IMR-90 (cell line): Measurements from ENCODE around the gene NEDD4L. TPM values are rescaled to one million over a fixed set of nuclear protein-coding genes. Genes with fewer than 3 reads are reported as not detected.

Experiments
- ATAC-seq: fragments of 200-7000 bp; cut with Tn5 transposase; 2 replicates; pipeline ENCODE4 v1.9.1; 2020; ENCODE audit warnings: low read depth, mild to moderate bottlenecking, moderate library complexity
- BruUV-seq: library from RNA; stranded (reverse); fragments of 400-500 nt; replicated peaks from 2 replicates; lab custom pipeline; 2021; lab: Mats Ljungman, UMichigan
- CTCF ChIA-PET: fragments of 300-600 bp; formaldehyde crosslinking; extraction: SDS; loops from one replicate; lab custom pipeline; 2021; ENCODE audit warnings: antibody characterized with exemption; lab: Yijun Ruan, JAX
- POLR2A ChIA-PET: fragments of 300-600 bp; sonication (Branson Sonifier 250); formaldehyde crosslinking; loops from one replicate; lab custom pipeline; 2022; ENCODE audit warnings: antibody characterized with exemption; ENCODE audit not compliant: unreplicated experiment; lab: Charles Lee
- DNase-seq: peaks from one replicate; pipeline ENCODE4 v3.0.0; 2013
- H2AFZ ChIP-seq: replicated peaks from 2 replicates; pipeline ENCODE3; 2013; ENCODE audit warnings: low read length, mild to moderate bottlenecking; ENCODE audit not compliant: poor library complexity
- H2AK5ac ChIP-seq: 2 replicates; pipeline ENCODE4 v1.6.1; 2013; ENCODE audit warnings: low read depth, low read length, inconsistent platforms
- H2AK9ac ChIP-seq: replicated peaks from 2 replicates; pipeline ENCODE3; 2013; ENCODE audit warnings: mild to moderate bottlenecking, low read depth, low read length, moderate library complexity; ENCODE audit not compliant: poor library complexity
- H2BK120ac ChIP-seq: 2 replicates; pipeline ENCODE4 v1.6.1; 2013; ENCODE audit warnings: low read depth, low read length, inconsistent platforms
- H2BK15ac ChIP-seq: 3 replicates; pipeline ENCODE4 v1.6.1; 2013; ENCODE audit warnings: low read depth, low read length, inconsistent platforms
- H2BK20ac ChIP-seq: 2 replicates; pipeline ENCODE4 v1.6.1; 2013; ENCODE audit warnings: low read depth, mild to moderate bottlenecking, inconsistent platforms, low read length, moderate library complexity
- H2BK5ac ChIP-seq: 2 replicates; pipeline ENCODE4 v1.6.1; 2013; ENCODE audit warnings: mild to moderate bottlenecking, low read depth, low read length, inconsistent platforms; ENCODE audit not compliant: poor library complexity, severe bottlenecking
- H3K14ac ChIP-seq: replicated peaks from 2 replicates; pipeline ENCODE4 v1.6.1; 2013; ENCODE audit warnings: low read depth, low read length, inconsistent platforms
- H3K18ac ChIP-seq: 2 replicates; pipeline ENCODE4 v1.6.1; 2013; ENCODE audit warnings: low read depth, low read length, control low read depth
- H3K23ac ChIP-seq: 2 replicates; pipeline ENCODE4 v1.6.1; 2013; ENCODE audit warnings: low read depth, low read length, inconsistent platforms
- H3K27ac ChIP-seq: 2 replicates; pipeline ENCODE4 v1.5.1; 2013; ENCODE audit warnings: mild to moderate bottlenecking, control low read depth, low read length; ENCODE audit not compliant: insufficient read depth
- H3K27me3 ChIP-seq: 2 replicates; pipeline ENCODE4 v1.6.1; 2013; ENCODE audit warnings: low read length; ENCODE audit not compliant: control insufficient read depth, insufficient read depth
- H3K36me3 ChIP-seq: 2 replicates; pipeline ENCODE4 v1.6.1; 2013; ENCODE audit warnings: low read length, mixed read lengths; ENCODE audit not compliant: control insufficient read depth, insufficient read depth
- H3K4ac ChIP-seq: 2 replicates; pipeline ENCODE4 v1.6.1; 2013; ENCODE audit warnings: low read depth, low read length, inconsistent platforms
- H3K4me1 ChIP-seq: 2 replicates; pipeline ENCODE4 v1.6.1; 2013; ENCODE audit warnings: low read length, mixed read lengths; ENCODE audit not compliant: control insufficient read depth, insufficient read depth
- H3K4me2 ChIP-seq: 2 replicates; pipeline ENCODE4 v1.6.1; 2013; ENCODE audit warnings: low read depth, mild to moderate bottlenecking, control low read depth, low read length, moderate library complexity
- H3K4me3 ChIP-seq: 2 replicates; pipeline ENCODE4 v1.5.1; 2013; ENCODE audit warnings: low read depth, mild to moderate bottlenecking, control low read depth, low read length, moderate library complexity; ENCODE audit not compliant: insufficient read depth
- H3K56ac ChIP-seq: 2 replicates; pipeline ENCODE4 v1.6.1; 2013; ENCODE audit warnings: low read length, inconsistent platforms; ENCODE audit not compliant: insufficient read depth; ENCODE audit errors: extremely low read depth
- H3K79me1 ChIP-seq, 2 experiments: 2 replicates each; pipeline ENCODE4 v1.6.1; 2013; ENCODE audit warnings: low read length in 2 of 2, inconsistent platforms in 1 of 2, low read depth in 1 of 2
- H3K9ac ChIP-seq: 2 replicates; pipeline ENCODE4 v1.6.1; 2013; ENCODE audit warnings: low read depth, low read length, control low read depth
- H3K9me1 ChIP-seq: 2 replicates; pipeline ENCODE4 v1.6.1; 2013; ENCODE audit warnings: low read length, inconsistent platforms; ENCODE audit not compliant: insufficient read depth
- H3K9me3 ChIP-seq: 2 replicates; pipeline ENCODE4 v1.6.1; 2013; ENCODE audit warnings: low read length; ENCODE audit not compliant: control insufficient read depth, insufficient read depth
- H4K20me1 ChIP-seq: 2 replicates; pipeline ENCODE4 v1.6.1; 2013; ENCODE audit warnings: low read length, inconsistent platforms; ENCODE audit not compliant: insufficient read depth
- H4K5ac ChIP-seq: 2 replicates; pipeline ENCODE4 v1.6.1; 2013; ENCODE audit warnings: mild to moderate bottlenecking, low read depth, low read length, control low read depth
- H4K8ac ChIP-seq, 2 experiments: 2 replicates each; pipeline ENCODE4 v1.6.1; 2013; ENCODE audit warnings: low read depth in 2 of 2, low read length in 2 of 2, control low read depth in 1 of 2, inconsistent platforms in 1 of 2
- H4K91ac ChIP-seq: 2 replicates; pipeline ENCODE4 v1.6.1; 2013; ENCODE audit warnings: low read depth, low read length, inconsistent platforms; ENCODE audit not compliant: insufficient read depth
- CEBPB ChIP-seq: IDR thresholded peaks from 2 replicates; pipeline ENCODE4 v1.6.1; 2012; ENCODE audit warnings: low read depth, low read length, improper control_type of control experiment
- CTCF ChIP-seq: conservative IDR thresholded peaks from 2 replicates; pipeline ENCODE4 v1.5.1; 2012; ENCODE audit warnings: mild to moderate bottlenecking, low read depth, low read length, improper control_type of control experiment
- RAD21 ChIP-seq: IDR thresholded peaks from 2 replicates; pipeline ENCODE4 v1.6.1; 2012; ENCODE audit warnings: low read length, improper control_type of control experiment
- SMC3 ChIP-seq: fragments of 150-350 bp; IDR thresholded peaks from 2 replicates; pipeline ENCODE4 v1.6.1; 2016; ENCODE audit warnings: low read depth, mild to moderate bottlenecking, antibody characterized with exemption, low read length, moderate library complexity
- WGBS, 2 experiments: methylation state at CpG; one replicate each; pipeline versions ENCODE4 v1.1.5 to v1.1.7; 2013; ENCODE audit warnings: missing lambda C conversion rate in 2 of 2; ENCODE audit not compliant: insufficient read length in 1 of 2; ENCODE audit errors: extremely low coverage in 2 of 2; 5-methylcytosine and 5-hydroxymethylcytosine counted together
- dilution Hi-C: fragments of 300-500 bp; cut with HindIII; formaldehyde crosslinking; loops from one replicate; pipeline ENCODE4 v1.14.3; 2018; ENCODE audit warnings: low sequenced_read_pairs; ENCODE audit not compliant: unreplicated experiment
- in situ Hi-C: fragments of 300-500 bp; cut with MboI; formaldehyde crosslinking; loops from 3 replicates; pipeline ENCODE4 v1.14.3; 2019; ENCODE audit warnings: low sequenced_read_pairs, inconsistent platforms, mixed read lengths
- intact Hi-C: fragments of 100-400 bp; cut with micrococcal nuclease; formaldehyde crosslinking; loops from 2 replicates; pipeline ENCODE4 v1.10.0; 2022
- polyA plus RNA-seq, 3 experiments: library from polyadenylated mRNA; depleted of rRNA; stranded (reverse); fragments of >200 nt; gene quantifications; 2 replicates each; pipeline ENCODE4 v1.2.3, GENCODE V29; 2012; ENCODE audit warnings: low replicate concordance in 1 of 3
- total RNA-seq: library from RNA; depleted of rRNA; stranded (reverse); fragments of >200 nt; gene quantifications from 2 replicates; pipeline ENCODE4 v1.2.3, GENCODE V29; 2012

Gene NEDD4L
- total and polyA plus RNA-seq, 2 of the 4 experiments (the other 2 are of a cell fraction), result 10.0 to 10.9 TPM

DNA sequence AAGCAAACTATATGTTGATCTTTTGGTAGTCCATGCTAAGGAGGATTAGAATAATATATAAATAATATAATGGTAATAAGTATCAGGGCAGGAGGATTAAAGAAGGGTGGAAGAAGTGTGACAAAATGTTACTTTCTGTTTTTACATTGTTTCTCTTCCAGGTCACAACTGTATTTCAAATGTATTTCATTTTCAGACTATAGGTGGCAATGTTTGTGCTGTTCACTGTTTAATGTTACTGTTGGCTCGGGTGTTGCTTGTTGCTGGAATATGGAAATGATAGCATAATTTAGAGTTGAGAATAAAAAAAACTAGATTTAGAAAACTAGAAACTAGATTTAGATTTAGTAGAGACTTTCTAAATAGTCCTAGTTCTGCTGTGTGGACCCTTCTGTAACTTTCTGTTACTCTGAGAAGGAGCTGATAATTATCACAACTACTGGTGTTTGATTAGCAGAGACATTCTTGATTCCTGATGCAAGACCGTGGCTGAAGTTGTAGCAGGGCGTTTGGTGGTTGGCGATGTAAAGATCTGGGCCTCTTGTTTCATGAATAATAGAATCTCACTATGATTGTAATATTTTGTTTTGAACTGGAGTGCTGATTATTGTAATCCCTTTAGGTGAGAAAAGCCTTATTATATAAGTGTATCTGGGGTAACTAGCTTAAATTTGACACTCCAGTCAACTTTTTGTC, 7.9 kb downstream of the NEDD4L start:
- dilution Hi-C loops, result no loop called here
- Histone ChIP-seq H2BK15ac (no peak overlapping the region), H3K18ac (no peak overlapping the region), H4K5ac (no peak overlapping the region), H2AK5ac (no peak overlapping the region), H3K27ac (no peak overlapping the region), H3K4me3 (no peak overlapping the region), H3K9me1 (no peaks in the 10 kb centered on the region; the same call in 1 of the 2 replicates), H3K56ac (no peak overlapping the region), H3K4ac (no peak overlapping the region), H3K36me3 (no peaks in the 10 kb centered on the region), H3K14ac (no peak overlapping the region), H3K9ac (no peak overlapping the region), H4K8ac (no peak overlapping the region), H3K4me2 (no peak overlapping the region), H4K91ac (no peak overlapping the region), H2BK20ac (no peak overlapping the region; the same call in 1 of the 2 replicates), H2AFZ (no peak overlapping the region), H2BK120ac (no peak overlapping the region), H4K20me1 (0 out of 2 replicates have a peak, but pooled peaks cover 3% of the 10 kb centered on the region), H2AK9ac (no peak overlapping the region), H3K27me3 (no peaks in the 10 kb centered on the region), H3K4me1 (peaks cover 8% of the 10 kb centered on the region), H3K9me3 (no peaks in the 10 kb centered on the region), H3K23ac (no peak overlapping the region), H3K79me1 (peaks cover 5 to 18% of the 10 kb centered on the region in 2 experiments; a peak in 2 of 4 replicates), H2BK5ac (no peak overlapping the region)
- intact Hi-C loops, result no loop called here
- no CpG with 5 or more reads among the region's 4 CpGs for WGBS, 2 experiments
- no peak for TF ChIP-seq CEBPB
- peak; percentile 22; the same call in 1 of the 2 replicates for TF ChIP-seq SMC3
- TF ChIP-seq RAD21, result peak; percentile 37
- peak; percentile 36; the same call in 1 of the 2 replicates for TF ChIP-seq CTCF
- ChIA-PET POLR2A (no interaction called here), CTCF (interaction anchor here (1.4 kb wide), 1 partner anchor 9 kb away, joined by 4 read pairs; no protein-coding TSS in a partner anchor)
- in situ Hi-C loops, result no loop called here
- peak; percentile 24 for DNase-seq
- peak; percentile 61 for ATAC-seq
- BruUV-seq, result no TSS peak
